HCT116 (cell line): ENCODE data around the gene ZNF490.

Experiments used
- POLR2AphosphoS5 ChIP-seq: IDR thresholded peaks from 2 replicates; pipeline ENCODE4 v1.6.1; 2011; ENCODE audit warnings: mild to moderate bottlenecking, low read depth, low read length, moderate library complexity
- TCF7L2 ChIP-seq: IDR thresholded peaks from 2 replicates; pipeline ENCODE4 v1.7.0; 2011; ENCODE audit warnings: borderline replicate concordance, inconsistent platforms; ENCODE audit not compliant: insufficient read depth, insufficient read length; ENCODE audit errors: extremely low read depth
- TF ChIP-seq, protein P1 (sequence below), 3 experiments: fragments of 200-600 bp in 1 of 3; sonication (generic) in 1 of 3; IDR thresholded peaks in 2 of 3; conservative IDR thresholded peaks in 1 of 3; 2 replicates each; pipeline ENCODE4 v1.5.1; 2012 to 2017; ENCODE audit warnings: low read depth in 2 of 3, low read length in 2 of 3, antibody characterized with exemption in 1 of 3, borderline replicate concordance in 1 of 3, control low read depth in 1 of 3, mild to moderate bottlenecking in 1 of 3, mixed read lengths in 1 of 3, mixed run types in 1 of 3, moderate library complexity in 1 of 3; ENCODE audit not compliant: insufficient read depth in 1 of 3

DNA sequence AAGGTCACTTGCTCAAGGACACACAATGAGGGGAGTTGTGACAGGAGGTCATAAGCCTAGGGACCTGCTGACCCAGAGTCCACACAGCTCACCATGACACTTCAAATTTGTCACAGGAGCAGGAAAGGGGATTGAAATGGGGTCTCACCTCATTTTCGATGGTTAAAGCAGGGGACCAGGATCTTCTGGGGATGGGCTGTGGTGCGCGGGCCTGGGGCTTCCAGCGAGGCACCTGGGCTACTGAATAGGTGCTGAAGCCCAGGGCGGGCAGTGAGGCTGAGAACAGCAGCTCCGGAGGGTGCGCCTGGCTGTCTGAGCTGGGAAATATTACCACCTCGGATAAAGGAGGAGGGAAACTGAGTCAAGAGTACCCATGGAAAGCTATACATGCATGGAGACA, 44.9 kb upstream of the ZNF490 start:
- no peak for TF ChIP-seq POLR2AphosphoS5
- TF ChIP-seq, protein P1, sequence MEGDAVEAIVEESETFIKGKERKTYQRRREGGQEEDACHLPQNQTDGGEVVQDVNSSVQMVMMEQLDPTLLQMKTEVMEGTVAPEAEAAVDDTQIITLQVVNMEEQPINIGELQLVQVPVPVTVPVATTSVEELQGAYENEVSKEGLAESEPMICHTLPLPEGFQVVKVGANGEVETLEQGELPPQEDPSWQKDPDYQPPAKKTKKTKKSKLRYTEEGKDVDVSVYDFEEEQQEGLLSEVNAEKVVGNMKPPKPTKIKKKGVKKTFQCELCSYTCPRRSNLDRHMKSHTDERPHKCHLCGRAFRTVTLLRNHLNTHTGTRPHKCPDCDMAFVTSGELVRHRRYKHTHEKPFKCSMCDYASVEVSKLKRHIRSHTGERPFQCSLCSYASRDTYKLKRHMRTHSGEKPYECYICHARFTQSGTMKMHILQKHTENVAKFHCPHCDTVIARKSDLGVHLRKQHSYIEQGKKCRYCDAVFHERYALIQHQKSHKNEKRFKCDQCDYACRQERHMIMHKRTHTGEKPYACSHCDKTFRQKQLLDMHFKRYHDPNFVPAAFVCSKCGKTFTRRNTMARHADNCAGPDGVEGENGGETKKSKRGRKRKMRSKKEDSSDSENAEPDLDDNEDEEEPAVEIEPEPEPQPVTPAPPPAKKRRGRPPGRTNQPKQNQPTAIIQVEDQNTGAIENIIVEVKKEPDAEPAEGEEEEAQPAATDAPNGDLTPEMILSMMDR (IDR thresholded peaks at IDR 0.05 in 2 of 3, conservative IDR thresholded peaks at IDR 0.05 in 1 of 3; ENCODE audit: borderline replicate concordance in 1 of 3, insufficient read depth in 1 of 3, low read depth in 2 of 3, low read length in 2 of 3), result no peak
- no peak for TF ChIP-seq TCF7L2
